ENCODE measurements around the gene MMP24. TPM values are rescaled to one million over a fixed set of nuclear protein-coding genes. Genes with fewer than 3 reads are reported as not detected.

The MMP24 gene
- polyA plus RNA-seq, 5 donors = 1.0 to 2.3 (median 1.6) TPM

- DNase-seq = no peak
These were observed 65.4 kb downstream of the MMP24 start, which contains the start of gene FAM83C for GRCh38 chr20:35291654-35292503. TSS of gene FAM83C (minus strand) at chr20:35292425. CDS start at chr20:35292304, 121 bp downstream.

- DNase-seq = no peak
These were observed 66.2 kb downstream of the MMP24 start for GRCh38 chr20:35292504-35293285.

DNA sequence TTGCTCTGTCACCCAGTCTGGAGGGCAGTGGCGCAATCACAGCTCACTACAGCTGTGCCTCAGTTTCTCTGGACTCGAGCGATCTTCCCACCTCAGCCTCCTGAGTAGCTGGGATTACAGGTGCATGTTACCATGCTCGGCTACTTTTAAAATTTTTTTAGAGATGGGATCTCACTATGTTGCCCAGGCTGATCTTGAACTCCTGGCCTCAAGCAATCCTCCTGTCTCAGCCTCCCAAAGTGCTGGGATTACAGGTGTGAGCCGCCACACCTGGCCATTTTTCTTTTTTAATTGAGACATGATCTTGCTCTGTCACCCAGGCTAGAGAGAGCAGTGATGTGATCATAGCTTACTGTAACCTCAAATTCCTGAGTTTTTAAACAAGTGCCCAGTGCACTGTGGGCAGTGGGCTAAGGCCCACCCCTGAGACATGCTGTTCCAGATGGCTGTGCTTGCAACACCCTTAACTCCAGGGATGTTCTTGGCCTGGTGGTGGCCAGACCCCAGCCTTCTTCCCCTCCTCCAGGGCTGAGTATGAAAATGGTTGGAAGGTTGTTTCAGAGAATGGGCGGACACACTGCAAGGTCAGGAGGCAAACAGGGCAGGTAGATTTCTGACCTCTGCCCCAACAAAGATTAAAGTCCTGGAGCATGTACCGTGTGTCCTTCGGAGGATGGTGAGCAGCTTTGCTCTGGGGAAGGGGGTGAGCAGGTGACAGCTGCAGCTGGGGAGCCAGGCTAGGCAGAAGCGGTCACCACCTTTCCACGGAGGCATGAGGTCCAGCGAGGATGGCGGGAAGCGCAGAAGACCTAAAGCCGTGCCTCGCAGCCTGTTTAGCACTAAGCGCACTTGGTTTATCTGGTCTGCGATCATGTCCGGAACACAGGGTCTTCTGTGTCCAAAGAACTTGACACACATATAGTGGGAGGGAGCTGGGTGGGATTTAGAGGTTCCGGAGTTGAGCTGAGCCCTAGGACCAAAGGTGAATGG lies 67.1 kb downstream of the MMP24 start:
- no peak for DNase-seq

DNA sequence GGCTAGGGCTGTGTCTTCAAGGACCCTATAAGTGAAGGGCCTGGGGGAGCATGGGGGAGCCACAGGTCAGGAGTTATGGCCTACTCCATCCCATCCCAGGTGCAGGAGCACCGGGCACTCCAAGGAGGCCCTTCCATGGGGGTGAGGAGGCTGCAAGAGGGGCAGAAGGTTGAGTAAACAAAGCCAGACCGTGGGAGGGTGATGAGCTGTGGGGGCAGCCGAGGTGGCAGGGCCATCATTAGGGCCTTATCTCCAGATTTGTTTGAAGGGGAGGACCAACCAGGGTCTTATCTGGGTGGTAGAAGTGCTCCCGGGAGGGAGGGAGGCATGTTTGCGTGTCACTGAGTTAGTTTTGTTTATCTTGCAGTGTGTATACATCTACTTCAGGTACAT lies 67.8 kb downstream of the MMP24 start:
- no peak for DNase-seq

- DNase-seq = no peak
These were observed 68.6 kb downstream of the MMP24 start for GRCh38 chr20:35295058-35295457.

- DNase-seq = no peak
These were observed 69.2 kb downstream of the MMP24 start for GRCh38 chr20:35295674-35296073.

DNA sequence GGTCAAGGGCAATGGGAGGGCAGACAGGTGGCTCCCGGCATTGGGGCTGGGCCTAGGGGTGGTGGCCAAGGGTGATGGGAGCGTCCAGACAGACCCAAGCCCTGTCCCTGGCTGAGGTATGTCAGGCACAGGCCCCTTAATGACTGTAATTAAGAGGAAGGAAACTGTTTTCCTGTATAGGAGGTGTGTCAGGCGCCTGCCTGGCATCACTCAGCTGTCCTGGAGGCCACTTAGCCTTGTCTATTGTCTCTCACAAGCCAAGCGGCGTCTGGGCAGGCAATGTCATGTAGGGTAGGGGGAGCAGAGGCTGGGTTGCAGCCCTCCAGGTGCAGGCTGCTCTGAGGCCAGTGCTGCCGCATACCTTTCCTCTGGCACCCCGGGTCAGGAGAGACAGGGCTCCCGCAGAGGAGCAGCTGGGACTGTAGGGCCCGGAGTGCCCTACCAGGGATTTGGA lies 69.6 kb downstream of the MMP24 start:
- DNase-seq = no peak

GRCh38 chr20:35297155-35297554 lies 70.7 kb downstream of the MMP24 start:
- DNase-seq = no peak

DNA sequence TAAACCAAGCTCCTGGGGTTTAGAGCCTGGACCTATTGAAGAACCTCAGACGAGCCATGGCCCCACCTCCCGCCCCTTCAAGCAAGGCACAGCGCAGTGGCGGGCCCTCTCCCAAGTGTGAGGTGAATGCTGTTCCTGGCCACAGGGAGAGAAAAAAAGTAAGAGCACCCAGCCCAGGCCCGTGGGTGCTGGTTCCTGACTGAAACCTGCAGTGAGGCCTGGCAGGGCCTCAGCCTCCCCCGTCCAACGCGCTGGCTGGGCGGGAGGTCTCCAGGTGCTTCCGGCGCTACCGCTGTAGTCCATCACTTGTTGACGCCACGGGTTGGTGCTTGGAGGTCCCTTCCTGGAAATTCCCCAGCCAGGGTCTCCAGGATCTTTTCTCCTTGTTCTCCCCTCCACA lies 71.2 kb downstream of the MMP24 start:
- DNase-seq = no peak

DNA sequence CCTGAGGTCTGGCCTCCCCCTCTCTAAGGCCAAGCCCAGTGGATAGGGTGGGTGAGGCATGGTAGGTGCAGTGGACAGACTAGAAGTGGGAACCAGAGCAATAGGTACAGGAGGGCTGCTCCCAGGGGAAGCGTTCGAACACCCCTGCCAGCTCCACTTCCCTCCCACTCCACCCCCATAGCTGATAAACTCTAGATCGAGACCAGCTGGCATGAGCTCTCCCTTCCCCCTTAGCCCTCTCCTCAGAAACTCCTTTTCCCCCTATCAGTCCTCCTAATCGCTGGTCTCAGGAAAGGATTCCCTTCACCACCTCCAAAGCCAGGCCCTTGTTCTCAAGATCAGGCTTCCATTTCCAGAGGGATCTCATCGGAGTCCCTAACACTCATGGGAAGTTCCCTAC lies 71.8 kb downstream of the MMP24 start:
- no peak for DNase-seq

- DNase-seq = no peak
These were observed 73.3 kb downstream of the MMP24 start for GRCh38 chr20:35299780-35300179.

- no peak for DNase-seq
These were observed 74.2 kb downstream of the MMP24 start for GRCh38 chr20:35300469-35301262.

DNA sequence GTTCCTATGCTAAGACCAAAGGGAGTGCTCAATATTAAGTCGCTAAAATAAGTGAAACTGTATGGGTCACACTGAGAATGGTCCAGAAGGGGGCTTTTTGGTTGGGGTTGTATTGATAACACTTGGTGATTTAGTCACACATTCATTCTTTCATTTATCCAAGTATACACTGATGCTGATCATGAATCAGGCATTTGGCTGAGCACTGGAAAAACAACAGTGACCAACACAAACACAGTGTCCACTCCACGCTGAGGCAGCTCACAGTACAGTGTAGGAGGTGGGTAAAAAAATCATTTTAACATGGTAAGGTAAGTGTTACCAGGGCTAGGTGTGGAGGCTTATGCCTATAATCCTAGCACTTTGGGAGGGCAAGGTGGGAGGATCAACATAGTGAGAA lies 74.9 kb downstream of the MMP24 start:
- no peak for DNase-seq

DNA sequence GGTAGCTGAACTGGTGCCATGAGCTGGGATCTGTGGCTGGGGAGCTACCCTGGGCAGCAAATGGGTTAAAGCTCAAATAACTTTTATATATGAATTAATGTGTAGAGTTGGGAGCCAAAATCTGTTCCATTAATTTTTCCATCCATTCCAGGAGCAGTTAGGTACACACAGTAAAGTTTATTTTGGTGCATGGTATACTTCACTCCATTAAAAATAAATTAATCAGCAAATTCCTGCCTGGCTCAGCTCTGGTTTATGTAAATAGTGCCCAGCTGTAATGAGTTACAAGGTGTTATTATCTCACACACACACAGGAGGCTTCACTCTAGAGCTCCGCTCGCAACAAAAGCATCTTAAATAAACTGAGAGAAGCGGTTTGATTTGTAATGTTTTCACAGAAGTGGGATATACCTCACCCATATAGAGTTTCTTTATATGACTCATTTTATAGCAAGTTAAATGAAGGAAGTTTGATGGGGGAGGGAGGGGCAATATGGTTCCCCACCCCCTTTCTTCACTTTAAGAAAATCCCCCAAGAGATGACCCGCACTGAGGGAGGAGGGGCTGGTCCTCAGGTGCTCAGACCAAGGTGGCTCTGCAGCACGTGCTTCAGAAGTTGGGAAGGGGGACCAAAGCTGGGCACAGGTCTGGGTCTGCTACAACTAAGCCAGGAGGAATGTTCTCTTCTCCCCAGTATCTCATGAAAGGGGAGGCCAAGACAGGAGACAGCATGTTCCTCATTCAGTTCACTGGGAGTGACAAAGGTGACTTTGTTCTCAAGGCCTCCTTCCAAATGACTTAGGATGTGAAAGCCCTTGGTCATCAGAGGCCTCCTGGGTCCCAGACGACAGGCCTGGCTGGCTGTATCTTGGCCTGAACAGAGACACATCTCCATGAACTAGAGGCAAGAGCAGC lies 76.2 kb downstream of the MMP24 start:
- DNase-seq = no peak

- no peak for DNase-seq
These were observed 76.9 kb downstream of the MMP24 start for GRCh38 chr20:35303382-35303734.

DNA sequence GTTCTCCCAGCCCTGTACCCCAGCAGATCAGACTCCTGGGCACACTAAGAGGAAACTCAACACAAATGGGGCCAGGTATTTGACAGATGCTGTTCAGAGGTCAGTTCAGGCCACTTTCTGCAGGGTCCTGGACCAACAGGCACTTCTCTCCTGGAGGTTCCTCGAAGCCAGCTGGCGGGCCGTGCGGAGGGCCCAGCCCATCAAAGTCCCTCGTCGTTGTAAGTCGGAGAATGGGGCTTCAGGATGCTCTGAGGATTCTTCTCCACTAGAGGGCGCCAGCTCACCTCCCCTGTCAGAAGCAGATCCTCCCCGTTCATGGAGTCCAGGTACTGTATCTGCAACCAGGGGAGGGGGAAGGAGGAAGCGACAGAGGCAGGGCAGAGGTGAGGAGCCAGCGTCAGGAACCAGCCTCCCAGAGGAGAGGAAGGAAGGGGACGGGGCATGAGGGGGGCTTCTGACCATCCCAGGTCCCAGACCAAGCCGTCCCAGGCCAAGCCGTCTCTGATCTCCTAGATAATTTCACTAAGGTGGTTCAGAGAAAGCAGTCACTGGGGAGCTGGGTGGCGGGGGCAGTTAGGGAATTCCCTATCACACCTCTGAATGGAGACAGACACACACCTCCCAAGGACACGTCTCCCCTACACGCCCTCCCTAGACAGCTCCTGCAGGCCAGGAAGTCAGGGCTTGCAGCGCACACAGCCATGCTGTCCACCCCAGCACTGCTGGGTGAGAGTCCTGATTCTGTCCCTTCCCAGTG lies 77.4 kb downstream of the MMP24 start:
- peak; percentile 57 to 75 for DNase-seq

DNA sequence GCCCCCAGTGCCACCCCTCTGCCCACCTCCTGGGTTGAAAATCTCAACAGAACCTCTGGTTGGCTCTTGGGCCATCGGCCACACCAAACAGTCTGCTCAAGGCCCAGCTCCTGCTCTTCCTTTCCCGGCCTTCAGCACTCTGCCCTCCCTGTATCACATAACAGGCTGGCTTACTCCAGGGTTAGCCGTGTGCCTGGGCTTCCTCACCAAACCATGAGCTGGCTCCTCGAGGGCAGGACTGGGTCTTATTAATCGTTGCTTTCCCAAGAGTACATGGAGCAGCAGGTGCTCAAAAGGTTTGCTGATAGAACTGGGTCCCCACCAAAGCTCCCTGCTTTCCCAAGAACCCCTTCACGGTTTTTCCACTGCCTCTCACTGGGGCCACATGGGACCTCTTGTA lies 78.5 kb downstream of the MMP24 start:
- no peak for DNase-seq

DNA sequence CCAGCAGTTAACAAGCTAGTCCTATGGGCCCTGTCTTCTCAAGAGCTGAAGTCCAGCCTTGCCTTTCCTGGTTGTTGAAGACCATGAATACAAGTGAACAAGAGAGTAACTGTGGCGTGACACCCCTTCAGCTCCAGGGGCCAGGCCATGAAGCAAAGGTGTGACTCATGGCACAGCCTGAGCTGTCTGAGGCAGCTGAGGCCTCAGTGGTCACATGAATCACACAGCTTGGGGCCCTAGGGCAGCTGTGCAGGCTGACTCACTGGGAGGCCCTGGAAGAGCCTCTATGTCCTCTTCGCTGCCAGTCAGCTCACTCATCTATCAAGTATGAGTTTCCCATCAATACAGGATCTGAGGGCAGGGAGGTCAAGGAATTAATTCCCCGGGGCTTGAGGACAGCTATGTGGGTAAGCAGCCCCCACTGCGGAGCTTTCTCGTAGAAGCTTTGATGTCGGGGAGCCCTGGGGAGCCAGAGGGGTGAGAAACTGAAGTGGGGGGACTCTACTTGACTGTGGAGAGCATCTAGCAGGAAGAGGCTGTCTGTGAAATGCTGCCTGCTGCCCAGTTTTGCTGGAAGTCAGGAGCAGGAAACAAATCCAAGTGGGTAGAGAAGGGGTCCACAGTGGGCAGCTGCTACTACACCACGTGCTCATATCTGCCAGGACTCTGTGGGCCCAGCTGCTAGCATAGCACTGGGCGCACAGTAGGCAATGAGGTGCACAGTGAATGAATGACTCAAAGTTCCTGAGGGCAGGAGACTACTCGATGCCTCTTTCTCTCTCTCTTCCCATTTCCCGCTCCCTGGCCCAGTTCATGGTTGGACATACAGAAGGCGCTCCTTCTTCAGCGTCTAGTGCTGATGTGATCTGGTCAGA lies 79.4 kb downstream of the MMP24 start:
- DNase-seq = no peak
